ENCODE results near the gene BARX1. TPM values are rescaled to one million over a fixed set of nuclear protein-coding genes. Genes with fewer than 3 reads are reported as not detected.

Gene BARX1
- total RNA-seq, 1 donor: 15.6 TPM

GRCh38 chr9:93951655-93952118, 3.5 kb downstream of the BARX1 start:
- Histone ChIP-seq H3K4me1 (ENCODE audit: insufficient read depth, low read length) (peaks cover 6% of the 10 kb centered on the region), H3K36me3 (ENCODE audit: insufficient read depth, low read length) (no peaks in the 10 kb centered on the region), H4K20me1 (ENCODE audit: insufficient read depth, low read length) (no peaks in the 10 kb centered on the region), H3K79me2 (ENCODE audit: insufficient read depth, low read length) (peaks cover 8% of the 10 kb centered on the region), H3K4me3 (ENCODE audit: insufficient read depth, low read length) (no peak overlapping the region), H3K4me2 (ENCODE audit: insufficient read depth, low read length) (no peak overlapping the region), H2AFZ (ENCODE audit: low read length) (no peak overlapping the region), H3K9me3 (ENCODE audit: low read depth, low read length) (no peaks in the 10 kb centered on the region), H3K27me3 (ENCODE audit: insufficient read depth, low read length) (peaks cover 8% of the 10 kb centered on the region), H3K27ac (ENCODE audit: low read depth, low read length) (no peak overlapping the region)
- no peak for TF ChIP-seq CTCF (IDR thresholded peaks at IDR 0.05; ENCODE audit: extremely low read depth, low read depth, low read length)
- no peak for DNase-seq (ENCODE audit: insufficient read length, low spot score, missing footprints)

GRCh38 chr9:93950619-93951601, 4.2 kb downstream of the BARX1 start:
- DNase-seq (ENCODE audit: insufficient read length, low spot score, missing footprints): no peak

GRCh38 chr9:93949694-93950449, 5.3 kb downstream of the BARX1 start:
- Histone ChIP-seq H3K79me2 (ENCODE audit: insufficient read depth, low read length) (peaks cover 8% of the 10 kb centered on the region), H3K4me2 (ENCODE audit: insufficient read depth, low read length) (no peak overlapping the region), H3K9me3 (ENCODE audit: low read depth, low read length) (no peaks in the 10 kb centered on the region), H3K36me3 (ENCODE audit: insufficient read depth, low read length) (no peaks in the 10 kb centered on the region), H4K20me1 (ENCODE audit: insufficient read depth, low read length) (no peaks in the 10 kb centered on the region), H2AFZ (ENCODE audit: low read length) (no peak overlapping the region), H3K27ac (ENCODE audit: low read depth, low read length) (no peak overlapping the region), H3K27me3 (ENCODE audit: insufficient read depth, low read length) (peaks cover 18% of the 10 kb centered on the region), H3K4me3 (ENCODE audit: insufficient read depth, low read length) (no peak overlapping the region), H3K4me1 (ENCODE audit: insufficient read depth, low read length) (no peaks in the 10 kb centered on the region)
- no peak for TF ChIP-seq CTCF (IDR thresholded peaks at IDR 0.05; ENCODE audit: extremely low read depth, low read depth, low read length)
- peak; percentile 92 for DNase-seq (ENCODE audit: insufficient read length, low spot score, missing footprints)

More at GRCh38 chr9:93950619-93951601, 4.2 kb downstream of the BARX1 start:
- no peak overlapping the region for H2AFZ ChIP-seq (ENCODE audit: low read length)
- H3K36me3 ChIP-seq (ENCODE audit: insufficient read depth, low read length): no peaks in the 10 kb centered on the region
- peaks cover 8% of the 10 kb centered on the region for H3K79me2 ChIP-seq (ENCODE audit: insufficient read depth, low read length)
- TF ChIP-seq CTCF (IDR thresholded peaks at IDR 0.05; ENCODE audit: extremely low read depth, low read depth, low read length): no peak
- no peaks in the 10 kb centered on the region for H3K9me3 ChIP-seq (ENCODE audit: low read depth, low read length)
- no peaks in the 10 kb centered on the region for H4K20me1 ChIP-seq (ENCODE audit: insufficient read depth, low read length)
- no peak overlapping the region for H3K4me2 ChIP-seq (ENCODE audit: insufficient read depth, low read length)
- peaks cover 9% of the 10 kb centered on the region for H3K27me3 ChIP-seq (ENCODE audit: insufficient read depth, low read length)
- H3K27ac ChIP-seq (ENCODE audit: low read depth, low read length): no peak overlapping the region
- no peak overlapping the region for H3K4me3 ChIP-seq (ENCODE audit: insufficient read depth, low read length)
- peaks cover 2% of the 10 kb centered on the region for H3K4me1 ChIP-seq (ENCODE audit: insufficient read depth, low read length)

All from osteoblast (primary cell).